Uterus (tissue), 4 donors: ENCODE data around the gene MAP3K19. TPM values are rescaled to one million over a fixed set of nuclear protein-coding genes. Genes with fewer than 3 reads are reported as not detected.

Experiments
- DNase-seq, 2 donors: peaks; one replicate each; pipeline ENCODE4 v3.0.0-alpha.2; 2019 to 2020
- H3K27ac ChIP-seq, 2 donors: fragments of 200-600 bp; sonication (generic); 1 replicate in 1 of 2; 2 replicates in 1 of 2; pipeline ENCODE4 v1.5.1; 2016 to 2018
- H3K27me3 ChIP-seq, 2 donors: fragments of 200-600 bp; sonication (generic); one replicate each; pipeline ENCODE4 v1.5.1; 2018 to 2019; ENCODE audit warnings: control low read depth in 1 of 2
- H3K36me3 ChIP-seq, 2 donors: fragments of 200-600 bp; sonication (generic); one replicate each; pipeline ENCODE4 v1.5.1; 2019; ENCODE audit warnings: control low read depth in 1 of 2
- H3K4me1 ChIP-seq, 2 donors: fragments of 200-600 bp; sonication (generic); one replicate each; pipeline ENCODE4 v1.5.1; 2018 to 2019; ENCODE audit warnings: control low read depth in 1 of 2
- H3K4me3 ChIP-seq, 2 donors: fragments of 200-600 bp; sonication (generic); 1 replicate in 1 of 2; 2 replicates in 1 of 2; pipeline ENCODE4 v1.5.1; 2018 to 2019; ENCODE audit warnings: mild to moderate bottlenecking in 1 of 2
- H3K9me3 ChIP-seq, 2 donors: fragments of 200-600 bp; sonication (generic); one replicate each; pipeline ENCODE4 v1.5.1; 2019; ENCODE audit warnings: control low read depth in 1 of 2
- CTCF ChIP-seq, 4 experiments: fragments of 200-600 bp in 2 of 4; fragments of 450-650 bp in 2 of 4; sonication (generic) in 2 of 4; IDR thresholded peaks; one replicate each; pipeline ENCODE4 v1.5.1; 2016 to 2019; ENCODE audit warnings: antibody characterized with exemption in 4 of 4, mild to moderate bottlenecking in 2 of 4, moderate library complexity in 1 of 4
- POLR2A ChIP-seq, 2 donors: fragments of 450-650 bp; IDR thresholded peaks; one replicate each; pipeline ENCODE4 v1.6.1; 2016; ENCODE audit warnings: antibody characterized with exemption in 2 of 2, mild to moderate bottlenecking in 1 of 2, moderate library complexity in 1 of 2
- intact Hi-C: fragments of 100-400 bp; cut with DNase I; formaldehyde crosslinking; loops from one replicate; pipeline ENCODE4 v1.15.1; 2023; ENCODE audit warnings: low total_unique reads
- total RNA-seq, 4 donors: library from RNA; depleted of rRNA in 3 of 4; stranded (reverse); fragments of >200 nt in 3 of 4; gene quantifications; one replicate each; pipeline versions ENCODE4 v1.1.0 to v1.2.4, GENCODE V29; 2014 to 2023
- donor health status: DM: yes; HTN: yes; CAD: no.

MAP3K19 gene
- total RNA-seq, 4 donors from 2014 or later: 0.40 to 3.8 (median 2.1) TPM; not detected in 1

DNA sequence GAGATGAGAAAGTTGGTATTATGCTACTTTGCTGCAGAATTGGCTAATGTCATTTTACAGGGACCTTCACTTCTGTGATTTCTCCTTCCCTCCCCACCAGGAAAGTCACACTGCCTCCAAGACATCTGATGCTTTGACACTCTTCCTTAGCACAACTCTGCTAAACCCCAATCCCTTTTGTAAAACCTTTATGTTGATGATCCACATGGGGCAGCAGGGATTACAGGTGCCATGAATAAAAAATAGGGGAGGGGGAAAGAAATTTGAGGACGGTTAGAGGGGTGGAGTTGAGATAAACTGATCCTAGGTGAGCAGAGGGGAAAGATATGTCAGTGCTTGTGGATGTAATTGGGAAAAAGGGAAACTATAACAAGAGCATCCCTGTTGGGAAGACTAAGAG lies 102.3 kb downstream of the MAP3K19 start:
- H3K4me3 ChIP-seq: no peak overlapping the region
- H3K36me3 ChIP-seq: peaks cover 0 to 2% of the 10 kb centered on the region in 2 donors
- TF ChIP-seq POLR2A (IDR thresholded peaks at IDR 0.05) (no peak), CTCF (IDR thresholded peaks at IDR 0.05) (no peak)
- intact Hi-C loops: no loop called here
- no peaks in the 10 kb centered on the region for H3K27me3 ChIP-seq
- no peaks in the 10 kb centered on the region for H3K9me3 ChIP-seq
- H3K4me1 ChIP-seq: no peaks in the 10 kb centered on the region
- H3K27ac ChIP-seq: no peak overlapping the region
- DNase-seq: no peak

DNA sequence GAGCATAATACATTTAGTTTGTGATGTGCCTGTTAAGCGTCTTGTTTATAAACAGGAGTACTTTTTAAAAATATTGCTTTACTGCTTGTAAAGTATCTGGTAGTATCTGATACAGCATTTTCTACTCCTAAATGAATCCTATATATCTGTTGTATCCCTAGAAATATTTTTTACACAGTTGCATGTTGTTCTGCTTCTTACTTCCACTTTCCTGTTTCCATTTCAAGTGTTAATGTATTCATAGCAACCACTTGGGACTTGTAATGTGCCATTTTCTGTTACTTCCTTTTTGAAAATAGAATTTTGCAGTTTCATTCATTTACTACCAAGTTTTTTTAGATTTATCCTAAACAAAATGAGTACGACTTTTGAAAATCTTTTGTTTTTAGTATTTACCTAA lies 103.7 kb downstream of the MAP3K19 start:
- Histone ChIP-seq H3K27ac (no peak overlapping the region), H3K4me3 (no peak overlapping the region), H3K27me3 (no peaks in the 10 kb centered on the region), H3K36me3 (peaks cover 0 to 2% of the 10 kb centered on the region in 2 donors), H3K9me3 (no peaks in the 10 kb centered on the region), H3K4me1 (no peaks in the 10 kb centered on the region)
- intact Hi-C loops: no loop called here
- no peak for TF ChIP-seq CTCF (IDR thresholded peaks at IDR 0.05)
- TF ChIP-seq POLR2A (IDR thresholded peaks at IDR 0.05): no peak
- no peak for DNase-seq

- intact Hi-C loops: no loop called here
Measured at GRCh38 chr2:134936691-134937090, 110.6 kb downstream of the MAP3K19 start.

GRCh38 chr2:134934641-134935040 lies 112.6 kb downstream of the MAP3K19 start:
- no peak for DNase-seq
- no peak overlapping the region for H3K27ac ChIP-seq
- no peak overlapping the region for H3K4me3 ChIP-seq
- TF ChIP-seq CTCF (IDR thresholded peaks at IDR 0.05): no peak
- no peak for TF ChIP-seq POLR2A (IDR thresholded peaks at IDR 0.05)
- H3K27me3 ChIP-seq: no peaks in the 10 kb centered on the region
- H3K9me3 ChIP-seq: no peaks in the 10 kb centered on the region
- H3K36me3 ChIP-seq: no peaks in the 10 kb centered on the region
- intact Hi-C loops: no loop called here
- no peaks in the 10 kb centered on the region for H3K4me1 ChIP-seq

More at GRCh38 chr2:134936691-134937090, 110.6 kb downstream of the MAP3K19 start:
- Histone ChIP-seq H3K9me3 (no peaks in the 10 kb centered on the region), H3K4me1 (no peaks in the 10 kb centered on the region), H3K4me3 (no peak overlapping the region), H3K36me3 (peaks cover 0 to 2% of the 10 kb centered on the region in 2 donors), H3K27me3 (no peaks in the 10 kb centered on the region), H3K27ac (no peak overlapping the region)
- no peak for DNase-seq
- no peak for TF ChIP-seq CTCF (IDR thresholded peaks at IDR 0.05)
- no peak for TF ChIP-seq POLR2A (IDR thresholded peaks at IDR 0.05)

GRCh38 chr2:134934150-134934549 lies 113.1 kb downstream of the MAP3K19 start:
- Histone ChIP-seq H3K4me1 (no peaks in the 10 kb centered on the region), H3K36me3 (no peaks in the 10 kb centered on the region), H3K27me3 (no peaks in the 10 kb centered on the region), H3K9me3 (no peaks in the 10 kb centered on the region), H3K4me3 (no peak overlapping the region), H3K27ac (no peak overlapping the region)
- TF ChIP-seq POLR2A (IDR thresholded peaks at IDR 0.05) (no peak), CTCF (IDR thresholded peaks at IDR 0.05) (no peak)
- DNase-seq: no peak
- intact Hi-C loops: no loop called here
